OCI-LY7 (cell line): Measurements from ENCODE around the gene PLCL1.

ENCODE experiments used
- CTCF ChIP-seq: fragments of 200-600 bp; sonication (generic); conservative IDR thresholded peaks from 2 replicates; pipeline ENCODE4 v1.5.1; 2014; ENCODE audit warnings: mild to moderate bottlenecking, antibody characterized with exemption, low read length, moderate library complexity, mixed read lengths
- EZH2phosphoT487 ChIP-seq: fragments of 200-600 bp; sonication (generic); IDR thresholded peaks from 2 replicates; pipeline ENCODE4 v1.6.1; 2018; ENCODE audit warnings: low read depth, borderline replicate concordance, mild to moderate bottlenecking, mixed run types, antibody characterized with exemption, low read length, moderate library complexity, mixed read lengths

GRCh38 chr2:197939787-197940186 is 135.4 kb downstream of the PLCL1 start:
- TF ChIP-seq CTCF (no peak), EZH2phosphoT487 (no peak)
